ENCODE data around the gene STK32B.

The STK32B gene

GRCh38 chr4:5473125-5473524, 421.8 kb downstream of the STK32B start:
- no peak for DNase-seq (ENCODE audit: low read depth)
- H3K4me3 ChIP-seq (replicated peaks; ENCODE audit: low read depth, low read length), result no peak overlapping the region
- no peak for TF ChIP-seq CTCF (IDR thresholded peaks at IDR 0.05; ENCODE audit: low read length, missing control alignments)

- DNase-seq (ENCODE audit: low read depth), result peak; percentile 17
- no peak overlapping the region for H3K4me3 ChIP-seq (replicated peaks; ENCODE audit: low read depth, low read length)
- TF ChIP-seq CTCF (IDR thresholded peaks at IDR 0.05; ENCODE audit: low read length, missing control alignments), result no peak
These were observed 423.5 kb downstream of the STK32B start for GRCh38 chr4:5474756-5475155.

GRCh38 chr4:5477613-5478012, 426.3 kb downstream of the STK32B start:
- no peak for TF ChIP-seq CTCF (IDR thresholded peaks at IDR 0.05; ENCODE audit: low read length, missing control alignments)
- no peak for DNase-seq (ENCODE audit: low read depth)
- H3K4me3 ChIP-seq (replicated peaks; ENCODE audit: low read depth, low read length), result no peak overlapping the region

- no peak for TF ChIP-seq CTCF (IDR thresholded peaks at IDR 0.05; ENCODE audit: low read length, missing control alignments)
These were observed 426.9 kb downstream of the STK32B start for GRCh38 chr4:5478169-5478568.

GRCh38 chr4:5478697-5479096, 427.4 kb downstream of the STK32B start:
- H3K4me3 ChIP-seq (replicated peaks; ENCODE audit: low read depth, low read length), result no peak overlapping the region
- DNase-seq (ENCODE audit: low read depth), result no peak
- TF ChIP-seq CTCF (IDR thresholded peaks at IDR 0.05; ENCODE audit: low read length, missing control alignments), result no peak

More at GRCh38 chr4:5478169-5478568, 426.9 kb downstream of the STK32B start:
- DNase-seq (ENCODE audit: low read depth), result no peak
- H3K4me3 ChIP-seq (replicated peaks; ENCODE audit: low read depth, low read length), result no peak overlapping the region

GRCh38 chr4:5479518-5480060, 428.3 kb downstream of the STK32B start:
- no peak for TF ChIP-seq CTCF (IDR thresholded peaks at IDR 0.05; ENCODE audit: low read length, missing control alignments)
- no peak for DNase-seq (ENCODE audit: low read depth)
- no peak overlapping the region for H3K4me3 ChIP-seq (replicated peaks; ENCODE audit: low read depth, low read length)

- no peak for DNase-seq (ENCODE audit: low read depth)
- H3K4me3 ChIP-seq (replicated peaks; ENCODE audit: low read depth, low read length), result no peak overlapping the region
These were observed 437.1 kb downstream of the STK32B start for GRCh38 chr4:5488413-5488812.

More at GRCh38 chr4:5488413-5488812, 437.1 kb downstream of the STK32B start:
- no peak for TF ChIP-seq CTCF (IDR thresholded peaks at IDR 0.05; ENCODE audit: low read length, missing control alignments)
